Measurements from ENCODE around the gene CENPF.
"Not testable (repeated sequence)": the region's sequence is repeated elsewhere in the genome, so short reads cannot be mapped to it uniquely, and the experiment has no call there.

Gene CENPF, protein sequence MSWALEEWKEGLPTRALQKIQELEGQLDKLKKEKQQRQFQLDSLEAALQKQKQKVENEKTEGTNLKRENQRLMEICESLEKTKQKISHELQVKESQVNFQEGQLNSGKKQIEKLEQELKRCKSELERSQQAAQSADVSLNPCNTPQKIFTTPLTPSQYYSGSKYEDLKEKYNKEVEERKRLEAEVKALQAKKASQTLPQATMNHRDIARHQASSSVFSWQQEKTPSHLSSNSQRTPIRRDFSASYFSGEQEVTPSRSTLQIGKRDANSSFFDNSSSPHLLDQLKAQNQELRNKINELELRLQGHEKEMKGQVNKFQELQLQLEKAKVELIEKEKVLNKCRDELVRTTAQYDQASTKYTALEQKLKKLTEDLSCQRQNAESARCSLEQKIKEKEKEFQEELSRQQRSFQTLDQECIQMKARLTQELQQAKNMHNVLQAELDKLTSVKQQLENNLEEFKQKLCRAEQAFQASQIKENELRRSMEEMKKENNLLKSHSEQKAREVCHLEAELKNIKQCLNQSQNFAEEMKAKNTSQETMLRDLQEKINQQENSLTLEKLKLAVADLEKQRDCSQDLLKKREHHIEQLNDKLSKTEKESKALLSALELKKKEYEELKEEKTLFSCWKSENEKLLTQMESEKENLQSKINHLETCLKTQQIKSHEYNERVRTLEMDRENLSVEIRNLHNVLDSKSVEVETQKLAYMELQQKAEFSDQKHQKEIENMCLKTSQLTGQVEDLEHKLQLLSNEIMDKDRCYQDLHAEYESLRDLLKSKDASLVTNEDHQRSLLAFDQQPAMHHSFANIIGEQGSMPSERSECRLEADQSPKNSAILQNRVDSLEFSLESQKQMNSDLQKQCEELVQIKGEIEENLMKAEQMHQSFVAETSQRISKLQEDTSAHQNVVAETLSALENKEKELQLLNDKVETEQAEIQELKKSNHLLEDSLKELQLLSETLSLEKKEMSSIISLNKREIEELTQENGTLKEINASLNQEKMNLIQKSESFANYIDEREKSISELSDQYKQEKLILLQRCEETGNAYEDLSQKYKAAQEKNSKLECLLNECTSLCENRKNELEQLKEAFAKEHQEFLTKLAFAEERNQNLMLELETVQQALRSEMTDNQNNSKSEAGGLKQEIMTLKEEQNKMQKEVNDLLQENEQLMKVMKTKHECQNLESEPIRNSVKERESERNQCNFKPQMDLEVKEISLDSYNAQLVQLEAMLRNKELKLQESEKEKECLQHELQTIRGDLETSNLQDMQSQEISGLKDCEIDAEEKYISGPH (N-terminal part only)

DNA sequence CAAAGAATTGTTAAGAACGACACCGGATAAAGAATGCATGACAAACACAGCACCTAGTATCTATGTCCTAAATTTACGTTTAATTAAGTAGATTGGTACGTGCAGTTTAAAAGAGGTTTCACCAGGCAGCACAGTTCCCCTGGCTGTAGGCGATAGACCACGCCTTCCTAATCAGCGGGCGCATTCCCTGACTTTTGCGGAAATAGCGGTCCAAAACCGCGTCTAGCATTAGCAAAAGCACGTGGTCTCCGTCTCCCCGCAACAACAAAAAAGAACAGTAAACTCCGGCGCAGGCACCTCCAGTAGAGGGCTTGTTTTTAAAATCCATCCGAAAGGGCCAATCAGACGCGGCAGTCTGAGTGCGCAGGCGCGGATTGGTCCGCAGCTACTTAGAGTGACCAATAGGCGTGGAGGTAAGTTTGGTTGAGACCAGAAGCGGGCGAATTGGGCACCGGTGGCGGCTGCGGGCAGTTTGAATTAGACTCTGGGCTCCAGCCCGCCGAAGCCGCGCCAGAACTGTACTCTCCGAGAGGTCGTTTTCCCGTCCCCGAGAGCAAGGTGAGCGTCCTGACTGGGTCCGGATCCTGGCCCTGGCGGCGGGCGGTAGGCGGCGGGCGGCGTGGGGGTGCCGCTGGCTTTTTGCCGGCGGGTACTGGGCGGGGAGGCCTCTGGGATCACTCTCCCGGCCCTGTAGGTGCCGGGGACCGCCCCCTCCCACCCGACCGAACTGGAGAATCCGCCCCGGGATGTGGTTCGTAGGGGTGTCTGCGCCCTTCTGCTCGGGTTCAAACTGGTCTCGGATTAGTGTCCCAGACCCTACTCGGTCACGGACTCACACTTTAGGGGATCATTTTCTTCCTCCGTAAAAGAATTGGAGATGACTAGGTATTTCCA, at the start of gene CENPF:
Gene CENPF (plus strand): TSS at position 432 of the 894 bp plus-strand sequence. CDS start 10,560 bp downstream, outside the sequence.
- in situ Hi-C loops (cut with HindIII; ENCODE audit: low sequenced_read_pairs) = no loop called here

- in situ Hi-C loops (cut with HindIII; ENCODE audit: low sequenced_read_pairs) = no loop called here
Observed at GRCh38 chr1:214557952-214558735, 44.9 kb upstream of the CENPF start.

DNA sequence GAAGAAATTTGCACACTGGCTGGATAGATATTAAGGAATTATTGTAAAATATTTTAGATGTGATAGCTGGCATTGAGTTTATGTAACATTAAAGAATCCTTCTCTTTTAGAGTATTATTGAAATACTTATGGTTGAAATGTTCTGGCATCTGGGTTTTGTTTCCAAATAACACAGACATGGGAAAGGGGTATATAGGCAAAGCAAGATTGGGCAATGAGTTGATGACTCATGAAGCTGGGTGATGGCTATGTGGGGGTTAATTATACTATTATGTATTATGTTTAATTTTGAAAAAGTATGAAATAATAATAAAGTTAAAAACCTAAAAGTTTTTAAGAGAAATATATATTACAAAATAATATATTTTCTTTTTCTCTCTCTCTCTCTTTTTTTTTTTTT, 39.1 kb upstream of the CENPF start:
- in situ Hi-C loops (cut with HindIII; ENCODE audit: low sequenced_read_pairs) = no loop called here

- in situ Hi-C loops (cut with HindIII; ENCODE audit: low sequenced_read_pairs) = no loop called here
Observed at GRCh38 chr1:214565310-214565709, 37.7 kb upstream of the CENPF start.

DNA sequence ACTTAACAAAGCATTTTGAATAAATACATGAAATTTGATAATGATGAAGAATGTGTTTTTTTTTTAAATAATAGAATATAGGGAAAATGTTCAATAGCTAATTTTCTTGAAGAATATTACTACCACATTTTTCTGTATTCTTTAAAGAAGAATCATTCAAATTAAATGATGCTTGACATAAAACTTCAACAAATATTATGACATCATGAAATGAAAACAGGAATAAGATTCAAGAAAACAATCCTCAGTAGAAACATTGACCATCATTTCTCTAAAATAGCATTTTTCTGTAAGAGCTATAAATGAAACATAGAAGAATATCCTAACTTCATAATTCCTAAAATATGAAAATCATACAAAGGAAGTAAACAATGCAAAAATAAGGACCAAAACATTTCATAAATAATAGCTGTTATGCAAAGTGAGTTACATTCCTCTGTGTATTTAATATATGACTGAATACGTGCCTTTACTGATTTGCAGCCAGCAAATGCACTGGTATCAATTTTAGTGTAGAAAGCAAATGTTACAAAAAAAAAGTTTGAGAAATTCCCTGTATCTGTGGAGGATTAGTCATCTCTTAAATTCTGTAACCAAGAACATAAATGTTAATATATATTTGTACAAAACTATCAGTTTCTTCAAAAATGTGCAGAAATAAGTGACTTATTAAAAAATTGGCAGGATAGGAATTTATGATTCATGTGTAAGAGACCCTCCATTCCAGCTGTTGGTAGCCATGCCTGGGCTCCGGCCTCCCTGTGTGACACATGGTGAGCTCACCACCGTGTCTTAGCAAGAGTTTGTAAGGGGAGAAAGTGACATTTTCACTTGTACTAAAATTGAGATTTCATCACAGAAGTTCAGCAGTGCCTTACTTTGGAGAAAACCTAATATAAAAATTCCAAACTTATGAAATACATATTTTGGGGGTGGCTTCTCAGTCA, 36.6 kb upstream of the CENPF start:
- in situ Hi-C loops (cut with HindIII; ENCODE audit: low sequenced_read_pairs) = no loop called here

DNA sequence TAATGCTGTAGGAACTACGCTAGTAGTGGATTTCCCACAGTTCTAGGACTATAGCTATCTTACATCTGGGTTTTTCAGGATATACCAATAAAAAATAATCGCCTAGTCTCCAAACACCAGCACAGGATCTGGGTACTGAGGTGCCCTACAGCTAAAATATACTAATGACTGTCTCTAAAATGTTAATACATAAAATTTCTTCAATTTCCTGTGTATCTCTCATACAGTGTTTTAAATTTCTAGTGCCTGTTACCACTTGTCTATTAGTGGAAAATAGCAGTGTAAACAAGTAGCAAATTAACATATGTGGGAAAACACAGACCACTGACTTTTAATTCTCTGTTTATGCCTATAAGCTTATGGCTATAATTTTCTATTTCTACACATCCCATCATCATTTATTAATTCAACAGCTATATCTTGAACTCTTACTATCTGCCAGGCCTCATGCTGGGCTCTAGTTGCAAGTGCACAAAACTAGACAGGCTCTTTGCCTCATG, 35.5 kb upstream of the CENPF start:
- in situ Hi-C loops (cut with HindIII; ENCODE audit: low sequenced_read_pairs) = no loop called here

- in situ Hi-C loops (cut with HindIII; ENCODE audit: low sequenced_read_pairs) = no loop called here
Observed at GRCh38 chr1:214568328-214568727, 34.7 kb upstream of the CENPF start.

GRCh38 chr1:214569357-214570004, 33.5 kb upstream of the CENPF start:
- in situ Hi-C loops (cut with HindIII; ENCODE audit: low sequenced_read_pairs) = no loop called here

- in situ Hi-C loops (cut with HindIII; ENCODE audit: low sequenced_read_pairs) = no loop called here
Observed at GRCh38 chr1:214570442-214570841, 32.6 kb upstream of the CENPF start.

GRCh38 chr1:214571281-214571680, 31.7 kb upstream of the CENPF start:
- in situ Hi-C loops (cut with HindIII; ENCODE audit: low sequenced_read_pairs) = no loop called here

GRCh38 chr1:214573386-214574318, 29.3 kb upstream of the CENPF start:
- in situ Hi-C loops (cut with HindIII; ENCODE audit: low sequenced_read_pairs) = no loop called here

GRCh38 chr1:214574598-214575411, 28.2 kb upstream of the CENPF start:
- in situ Hi-C loops (cut with HindIII; ENCODE audit: low sequenced_read_pairs) = no loop called here

GRCh38 chr1:214576120-214576519, 26.9 kb upstream of the CENPF start:
- in situ Hi-C loops (cut with HindIII; ENCODE audit: low sequenced_read_pairs) = not testable (repeated sequence)

GRCh38 chr1:214579183-214579582, 23.8 kb upstream of the CENPF start:
- in situ Hi-C loops (cut with HindIII; ENCODE audit: low sequenced_read_pairs) = no loop called here

DNA sequence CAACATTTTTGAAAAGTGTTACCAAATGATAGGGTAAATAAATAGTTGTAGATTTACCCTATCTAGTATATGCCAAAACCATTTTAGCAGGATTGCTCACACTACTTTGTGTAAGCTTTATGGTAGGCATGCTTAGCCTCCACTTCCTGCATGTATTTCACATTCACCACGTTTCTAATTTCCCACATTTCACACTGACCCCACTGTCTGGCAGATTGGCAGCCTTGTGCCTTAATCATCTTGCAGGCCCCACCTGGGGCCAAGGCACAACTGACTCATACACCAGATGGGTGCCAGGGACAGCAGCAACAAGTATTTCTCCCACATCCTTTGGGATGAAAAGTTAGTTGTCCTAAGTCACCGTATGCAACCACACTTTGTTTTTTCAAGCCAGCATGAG, 21.2 kb upstream of the CENPF start:
- in situ Hi-C loops (cut with HindIII; ENCODE audit: low sequenced_read_pairs) = loop anchor here (10.0 kb wide), 2 partner anchors 127 to 247 kb away; no protein-coding TSS in a partner anchor

Data from endothelial cell of hepatic sinusoid (primary cell).